ENCODE results near the gene HLA-DOB. TPM values are rescaled to one million over a fixed set of nuclear protein-coding genes. Genes with fewer than 3 reads are reported as not detected.

HLA-DOB gene
- total and polyA plus RNA-seq, 10 of the 15 experiments (the other 5 are each of a cell fraction or from before 2014, with no cell fraction given): 27.4 to 79.1 (median 37.0) TPM

DNA sequence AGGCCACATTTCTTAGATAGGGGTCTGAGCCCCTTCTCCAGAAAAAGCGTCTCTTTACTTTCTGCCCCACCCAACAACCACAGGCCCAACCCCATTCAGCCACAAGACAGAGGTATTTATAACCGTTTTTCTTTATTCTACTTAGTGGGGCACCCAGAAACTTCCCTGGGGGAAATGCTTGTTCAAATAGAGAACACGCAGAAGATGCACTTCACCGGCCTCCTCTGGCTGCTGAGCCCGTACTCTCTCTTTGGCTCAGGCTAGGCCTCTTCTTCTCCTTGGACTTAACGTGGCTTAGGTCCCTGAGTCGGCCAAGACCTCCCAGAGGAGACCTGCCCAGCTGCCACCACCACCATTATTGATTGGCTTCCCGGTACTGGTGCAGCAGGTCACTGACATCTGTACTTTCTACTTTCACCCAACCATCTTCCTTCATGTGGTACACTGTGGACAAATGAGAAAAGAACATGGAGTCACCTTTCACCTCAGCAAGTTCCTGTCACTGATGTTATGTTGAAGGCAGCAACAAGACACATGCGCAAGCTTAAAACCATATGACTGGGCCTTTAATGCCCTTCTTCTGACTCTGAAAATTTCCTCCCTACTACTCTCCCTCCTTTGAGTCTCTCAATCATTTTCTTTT is 23.9 kb upstream of the HLA-DOB start (continued):
- TF ChIP-seq, protein P1, sequence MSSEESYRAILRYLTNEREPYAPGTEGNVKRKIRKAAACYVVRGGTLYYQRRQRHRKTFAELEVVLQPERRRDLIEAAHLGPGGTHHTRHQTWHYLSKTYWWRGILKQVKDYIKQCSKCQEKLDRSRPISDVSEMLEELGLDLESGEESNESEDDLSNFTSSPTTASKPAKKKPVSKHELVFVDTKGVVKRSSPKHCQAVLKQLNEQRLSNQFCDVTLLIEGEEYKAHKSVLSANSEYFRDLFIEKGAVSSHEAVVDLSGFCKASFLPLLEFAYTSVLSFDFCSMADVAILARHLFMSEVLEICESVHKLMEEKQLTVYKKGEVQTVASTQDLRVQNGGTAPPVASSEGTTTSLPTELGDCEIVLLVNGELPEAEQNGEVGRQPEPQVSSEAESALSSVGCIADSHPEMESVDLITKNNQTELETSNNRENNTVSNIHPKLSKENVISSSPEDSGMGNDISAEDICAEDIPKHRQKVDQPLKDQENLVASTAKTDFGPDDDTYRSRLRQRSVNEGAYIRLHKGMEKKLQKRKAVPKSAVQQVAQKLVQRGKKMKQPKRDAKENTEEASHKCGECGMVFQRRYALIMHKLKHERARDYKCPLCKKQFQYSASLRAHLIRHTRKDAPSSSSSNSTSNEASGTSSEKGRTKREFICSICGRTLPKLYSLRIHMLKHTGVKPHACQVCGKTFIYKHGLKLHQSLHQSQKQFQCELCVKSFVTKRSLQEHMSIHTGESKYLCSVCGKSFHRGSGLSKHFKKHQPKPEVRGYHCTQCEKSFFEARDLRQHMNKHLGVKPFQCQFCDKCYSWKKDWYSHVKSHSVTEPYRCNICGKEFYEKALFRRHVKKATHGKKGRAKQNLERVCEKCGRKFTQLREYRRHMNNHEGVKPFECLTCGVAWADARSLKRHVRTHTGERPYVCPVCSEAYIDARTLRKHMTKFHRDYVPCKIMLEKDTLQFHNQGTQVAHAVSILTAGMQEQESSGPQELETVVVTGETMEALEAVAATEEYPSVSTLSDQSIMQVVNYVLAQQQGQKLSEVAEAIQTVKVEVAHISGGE (CRISPR knock-in tag; IDR thresholded peaks at IDR 0.05): no peak
- TF ChIP-seq, protein P2, sequence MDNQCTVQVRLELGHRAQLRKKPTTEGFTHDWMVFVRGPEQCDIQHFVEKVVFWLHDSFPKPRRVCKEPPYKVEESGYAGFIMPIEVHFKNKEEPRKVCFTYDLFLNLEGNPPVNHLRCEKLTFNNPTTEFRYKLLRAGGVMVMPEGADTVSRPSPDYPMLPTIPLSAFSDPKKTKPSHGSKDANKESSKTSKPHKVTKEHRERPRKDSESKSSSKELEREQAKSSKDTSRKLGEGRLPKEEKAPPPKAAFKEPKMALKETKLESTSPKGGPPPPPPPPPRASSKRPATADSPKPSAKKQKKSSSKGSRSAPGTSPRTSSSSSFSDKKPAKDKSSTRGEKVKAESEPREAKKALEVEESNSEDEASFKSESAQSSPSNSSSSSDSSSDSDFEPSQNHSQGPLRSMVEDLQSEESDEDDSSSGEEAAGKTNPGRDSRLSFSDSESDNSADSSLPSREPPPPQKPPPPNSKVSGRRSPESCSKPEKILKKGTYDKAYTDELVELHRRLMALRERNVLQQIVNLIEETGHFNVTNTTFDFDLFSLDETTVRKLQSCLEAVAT (IDR thresholded peaks at IDR 0.05): no peak
- no peak for TF ChIP-seq WRNIP1 (IDR thresholded peaks at IDR 0.05; ENCODE audit: borderline replicate concordance, low read depth, low read length)
- no peak for TF ChIP-seq ZZZ3 (IDR thresholded peaks at IDR 0.05; ENCODE audit: control insufficient read depth, insufficient read length, low read depth)
- TF ChIP-seq POU2F2 (IDR thresholded peaks at IDR 0.05; ENCODE audit: borderline replicate concordance, low read depth, low read length): no peak
- TF ChIP-seq, protein P3, sequence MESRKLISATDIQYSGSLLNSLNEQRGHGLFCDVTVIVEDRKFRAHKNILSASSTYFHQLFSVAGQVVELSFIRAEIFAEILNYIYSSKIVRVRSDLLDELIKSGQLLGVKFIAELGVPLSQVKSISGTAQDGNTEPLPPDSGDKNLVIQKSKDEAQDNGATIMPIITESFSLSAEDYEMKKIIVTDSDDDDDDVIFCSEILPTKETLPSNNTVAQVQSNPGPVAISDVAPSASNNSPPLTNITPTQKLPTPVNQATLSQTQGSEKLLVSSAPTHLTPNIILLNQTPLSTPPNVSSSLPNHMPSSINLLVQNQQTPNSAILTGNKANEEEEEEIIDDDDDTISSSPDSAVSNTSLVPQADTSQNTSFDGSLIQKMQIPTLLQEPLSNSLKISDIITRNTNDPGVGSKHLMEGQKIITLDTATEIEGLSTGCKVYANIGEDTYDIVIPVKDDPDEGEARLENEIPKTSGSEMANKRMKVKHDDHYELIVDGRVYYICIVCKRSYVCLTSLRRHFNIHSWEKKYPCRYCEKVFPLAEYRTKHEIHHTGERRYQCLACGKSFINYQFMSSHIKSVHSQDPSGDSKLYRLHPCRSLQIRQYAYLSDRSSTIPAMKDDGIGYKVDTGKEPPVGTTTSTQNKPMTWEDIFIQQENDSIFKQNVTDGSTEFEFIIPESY (IDR thresholded peaks at IDR 0.05): no peak
- TF ChIP-seq EP300 (IDR thresholded peaks at IDR 0.05; ENCODE audit: borderline replicate concordance in 1 of 2, control insufficient read depth in 1 of 2, low read depth in 2 of 2, low read length in 2 of 2): no peak
- TF ChIP-seq ESRRA (IDR thresholded peaks at IDR 0.05; ENCODE audit: low read length): no peak
- TF ChIP-seq KAT2A (conservative IDR thresholded peaks at IDR 0.05; ENCODE audit: control insufficient read depth, low read depth, low read length): no peak
- TF ChIP-seq NRF1 (conservative IDR thresholded peaks at IDR 0.05; ENCODE audit: low read depth, low read length): no peak
- no peak for TF ChIP-seq HDAC6 (IDR thresholded peaks at IDR 0.05; ENCODE audit: unreplicated experiment)
- TF ChIP-seq SUZ12 (IDR thresholded peaks at IDR 0.05; ENCODE audit: unreplicated experiment): no peak
- no peak for TF ChIP-seq MTA3 (IDR thresholded peaks at IDR 0.05; ENCODE audit: borderline replicate concordance, low read length)
- TF ChIP-seq, protein P4, sequence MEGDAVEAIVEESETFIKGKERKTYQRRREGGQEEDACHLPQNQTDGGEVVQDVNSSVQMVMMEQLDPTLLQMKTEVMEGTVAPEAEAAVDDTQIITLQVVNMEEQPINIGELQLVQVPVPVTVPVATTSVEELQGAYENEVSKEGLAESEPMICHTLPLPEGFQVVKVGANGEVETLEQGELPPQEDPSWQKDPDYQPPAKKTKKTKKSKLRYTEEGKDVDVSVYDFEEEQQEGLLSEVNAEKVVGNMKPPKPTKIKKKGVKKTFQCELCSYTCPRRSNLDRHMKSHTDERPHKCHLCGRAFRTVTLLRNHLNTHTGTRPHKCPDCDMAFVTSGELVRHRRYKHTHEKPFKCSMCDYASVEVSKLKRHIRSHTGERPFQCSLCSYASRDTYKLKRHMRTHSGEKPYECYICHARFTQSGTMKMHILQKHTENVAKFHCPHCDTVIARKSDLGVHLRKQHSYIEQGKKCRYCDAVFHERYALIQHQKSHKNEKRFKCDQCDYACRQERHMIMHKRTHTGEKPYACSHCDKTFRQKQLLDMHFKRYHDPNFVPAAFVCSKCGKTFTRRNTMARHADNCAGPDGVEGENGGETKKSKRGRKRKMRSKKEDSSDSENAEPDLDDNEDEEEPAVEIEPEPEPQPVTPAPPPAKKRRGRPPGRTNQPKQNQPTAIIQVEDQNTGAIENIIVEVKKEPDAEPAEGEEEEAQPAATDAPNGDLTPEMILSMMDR (IDR thresholded peaks at IDR 0.05 in 2 of 3, conservative IDR thresholded peaks at IDR 0.05 in 1 of 3; ENCODE audit: control insufficient read depth in 2 of 3, extremely low read depth in 1 of 3, insufficient read depth in 1 of 3, low read depth in 3 of 3, low read length in 3 of 3): no peak
- TF ChIP-seq SMAD1 (IDR thresholded peaks at IDR 0.05; ENCODE audit: low read depth, partially characterized antibody): no peak
- no peak for TF ChIP-seq DPF2 (IDR thresholded peaks at IDR 0.05)
- TF ChIP-seq BMI1 (IDR thresholded peaks at IDR 0.05; ENCODE audit: borderline replicate concordance): no peak
- no peak for TF ChIP-seq ZNF217 (IDR thresholded peaks at IDR 0.05)

Measured in GM12878 (cell line).